AG10803 (cell line): ENCODE results near the gene CELF6.

Experiments
- DNase-seq: peaks from one replicate; pipeline ENCODE4 v3.0.0; 2010; ENCODE audit warnings: low read depth
- H3K4me3 ChIP-seq: 2 replicates; pipeline ENCODE4 v1.5.1; 2011; ENCODE audit warnings: mild to moderate bottlenecking, low read length, control low read depth
- TF ChIP-seq, protein P1 (sequence below): conservative IDR thresholded peaks from 2 replicates; pipeline ENCODE4 v1.5.1; 2011; ENCODE audit warnings: mild to moderate bottlenecking, low read length, control low read depth, inconsistent platforms

Gene CELF6

DNA sequence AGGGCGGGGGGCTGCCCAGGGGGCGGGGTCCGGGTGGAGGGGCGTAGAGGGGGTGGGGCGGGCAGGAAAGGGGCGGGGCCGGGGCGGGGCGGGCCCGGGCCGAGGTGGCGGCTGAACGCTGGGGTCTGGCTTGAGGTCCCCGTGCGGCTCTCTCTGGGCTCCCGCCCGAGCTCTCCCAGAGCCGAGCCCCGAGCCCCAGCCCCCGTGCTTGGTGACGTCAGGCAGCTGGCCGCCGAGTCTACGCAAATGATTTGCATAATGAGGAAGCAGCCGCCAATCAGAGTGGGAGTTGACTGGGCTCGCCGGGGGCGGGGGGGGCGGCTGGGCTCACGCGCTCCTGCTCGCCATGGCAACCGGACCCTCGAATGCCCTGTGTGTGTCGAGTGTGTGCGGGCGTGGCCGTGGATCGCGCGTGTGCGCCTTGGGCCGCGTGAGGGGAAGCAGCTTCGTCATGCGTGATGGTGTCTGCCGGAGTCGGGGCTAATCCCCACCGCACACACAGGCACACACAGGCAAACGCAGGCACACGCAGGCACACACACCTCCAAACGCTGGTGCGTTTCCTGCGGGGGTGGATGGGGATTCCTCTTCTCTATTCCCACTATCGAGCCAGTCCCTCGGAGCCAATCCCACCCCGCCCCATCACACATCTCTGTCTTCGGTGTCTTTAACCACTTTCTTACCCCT lies at the start of gene CELF6:
CELF6 (minus strand) TSS at position 173 of the 687 bp plus-strand sequence. CDS start 283 bp downstream, outside the sequence.
- peak; percentile 60 for DNase-seq
- peak within 1 kb of the TSS; percentile 65 for H3K4me3 ChIP-seq

DNA sequence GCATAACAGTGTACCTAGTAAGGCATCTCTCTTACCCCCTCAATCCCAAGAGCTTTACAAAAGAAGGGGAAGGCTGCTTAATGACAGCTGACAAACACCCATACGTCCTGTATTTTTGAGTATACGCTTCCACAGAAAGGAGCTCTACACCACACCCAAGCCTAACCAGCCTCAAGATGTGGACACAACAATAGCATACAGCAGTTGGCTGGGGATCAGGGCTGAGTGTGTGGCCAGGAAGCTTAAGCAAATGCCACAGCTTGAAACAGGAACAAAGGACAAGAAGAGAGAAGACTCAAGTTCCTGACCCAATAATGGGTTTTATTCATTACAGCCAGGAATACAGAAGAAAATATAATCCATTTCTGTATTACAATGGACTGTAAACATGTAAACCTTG lies 48.9 kb upstream of the CELF6 start:
- DNase-seq: no peak
- no peak overlapping the region for H3K4me3 ChIP-seq
- TF ChIP-seq, protein P1, sequence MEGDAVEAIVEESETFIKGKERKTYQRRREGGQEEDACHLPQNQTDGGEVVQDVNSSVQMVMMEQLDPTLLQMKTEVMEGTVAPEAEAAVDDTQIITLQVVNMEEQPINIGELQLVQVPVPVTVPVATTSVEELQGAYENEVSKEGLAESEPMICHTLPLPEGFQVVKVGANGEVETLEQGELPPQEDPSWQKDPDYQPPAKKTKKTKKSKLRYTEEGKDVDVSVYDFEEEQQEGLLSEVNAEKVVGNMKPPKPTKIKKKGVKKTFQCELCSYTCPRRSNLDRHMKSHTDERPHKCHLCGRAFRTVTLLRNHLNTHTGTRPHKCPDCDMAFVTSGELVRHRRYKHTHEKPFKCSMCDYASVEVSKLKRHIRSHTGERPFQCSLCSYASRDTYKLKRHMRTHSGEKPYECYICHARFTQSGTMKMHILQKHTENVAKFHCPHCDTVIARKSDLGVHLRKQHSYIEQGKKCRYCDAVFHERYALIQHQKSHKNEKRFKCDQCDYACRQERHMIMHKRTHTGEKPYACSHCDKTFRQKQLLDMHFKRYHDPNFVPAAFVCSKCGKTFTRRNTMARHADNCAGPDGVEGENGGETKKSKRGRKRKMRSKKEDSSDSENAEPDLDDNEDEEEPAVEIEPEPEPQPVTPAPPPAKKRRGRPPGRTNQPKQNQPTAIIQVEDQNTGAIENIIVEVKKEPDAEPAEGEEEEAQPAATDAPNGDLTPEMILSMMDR: no peak

More for the DNA sequence above, at the start of gene CELF6:
- TF ChIP-seq, protein P1: no peak

DNA sequence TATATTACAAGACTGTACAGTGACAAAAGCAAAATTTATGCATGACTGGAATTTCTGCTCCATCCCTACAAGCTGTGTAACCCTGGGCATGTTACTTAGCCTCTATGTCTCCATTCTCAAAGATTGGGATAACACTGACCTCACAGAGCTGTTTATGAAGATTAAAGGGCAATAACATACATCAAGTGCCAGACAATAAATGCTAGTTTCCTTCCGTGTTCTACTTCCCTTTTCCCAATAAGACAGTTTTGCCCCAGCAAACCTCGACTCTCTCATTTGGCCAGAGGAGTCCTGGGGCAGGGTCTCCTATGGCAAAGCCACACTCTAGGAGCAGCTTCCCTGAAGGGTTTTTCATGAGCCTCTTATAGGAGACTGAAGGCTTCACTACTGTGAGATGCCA lies 48.4 kb upstream of the CELF6 start:
- no peak for DNase-seq
- H3K4me3 ChIP-seq: no peak overlapping the region
- TF ChIP-seq, protein P1: no peak

DNA sequence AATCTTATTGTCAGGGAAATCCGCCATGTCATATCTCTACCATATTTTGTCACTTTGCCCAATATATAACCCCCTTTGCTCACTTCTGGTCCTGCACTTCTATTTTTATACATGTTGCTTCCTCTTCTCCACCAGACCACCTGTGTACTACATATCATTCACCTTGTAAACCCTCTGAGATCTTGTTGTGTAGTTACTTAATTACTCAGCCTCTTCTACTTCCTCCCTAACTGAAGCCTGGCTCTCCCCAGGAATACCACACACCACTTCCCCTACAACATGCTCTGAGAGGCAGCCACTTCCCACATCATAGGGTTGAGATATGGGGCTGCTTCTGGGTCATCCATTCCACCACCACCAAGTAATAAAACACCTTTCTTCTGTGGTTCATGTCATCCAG lies 45.9 kb upstream of the CELF6 start:
- DNase-seq: no peak
- TF ChIP-seq, protein P1: no peak
- no peak overlapping the region for H3K4me3 ChIP-seq

DNA sequence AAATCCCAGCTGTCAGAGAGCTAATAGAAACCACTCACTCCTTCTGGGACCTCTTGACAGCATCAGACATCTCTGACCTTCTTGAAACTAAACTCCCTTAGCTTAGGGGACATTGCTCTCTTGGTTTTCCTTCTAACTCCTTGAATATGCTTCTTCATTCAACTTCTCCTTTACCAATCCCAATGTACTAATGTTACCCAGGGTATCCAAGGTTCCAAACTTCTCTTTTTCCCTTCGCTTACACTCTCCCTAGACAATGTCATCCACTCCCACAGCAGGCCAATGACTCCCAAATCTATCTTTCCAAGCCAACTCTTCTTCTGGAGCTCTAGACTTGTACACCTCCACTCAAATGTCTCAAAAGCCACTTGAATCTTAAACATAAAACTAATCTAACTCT lies 41.2 kb upstream of the CELF6 start:
- no peak overlapping the region for H3K4me3 ChIP-seq
- TF ChIP-seq, protein P1: no peak
- DNase-seq: no peak

DNA sequence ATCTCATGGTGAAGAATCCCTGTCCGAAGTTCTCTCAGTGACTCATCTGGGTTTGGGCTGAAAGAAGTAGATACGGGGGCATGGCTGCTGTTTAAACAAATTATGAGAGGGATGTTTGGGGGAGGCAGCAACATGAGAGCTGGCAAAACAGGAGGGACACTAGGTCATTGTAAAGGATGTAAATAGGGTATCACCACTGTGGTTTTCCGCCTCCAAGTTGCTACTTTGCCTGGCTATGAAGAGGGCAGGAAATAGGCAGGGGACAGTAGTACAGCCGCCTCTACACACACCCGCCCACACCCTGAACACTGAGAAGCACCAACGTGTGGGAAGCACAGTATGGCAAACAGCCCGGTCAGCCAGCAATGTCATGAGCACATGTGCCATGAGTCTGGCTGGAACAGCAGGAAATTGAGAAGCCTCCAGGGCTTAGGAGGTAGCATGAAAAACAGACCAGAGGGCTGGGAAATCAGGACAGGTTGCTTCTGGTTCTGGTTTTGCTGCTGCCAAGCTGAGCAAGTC lies 38.8 kb upstream of the CELF6 start:
- H3K4me3 ChIP-seq: no peak overlapping the region
- TF ChIP-seq, protein P1: no peak
- DNase-seq: peak; percentile 86

DNA sequence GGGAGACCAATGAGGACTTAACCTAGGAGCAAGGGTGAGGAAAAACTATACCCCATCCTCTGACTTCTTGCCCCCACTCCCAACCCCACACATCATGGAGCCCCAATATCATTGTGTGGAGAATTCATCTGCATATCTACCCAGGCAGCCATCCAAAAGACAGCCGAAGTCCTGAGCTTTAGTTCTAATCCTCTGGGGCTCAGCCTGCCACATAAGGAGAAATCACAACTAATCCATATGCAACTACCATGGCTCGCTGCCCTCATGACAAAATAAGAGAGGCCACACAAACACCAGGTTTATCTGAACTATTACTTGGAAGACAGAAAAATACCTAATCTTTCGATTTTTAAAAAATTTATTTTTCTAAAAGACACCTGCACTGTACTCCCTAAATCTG lies 38.2 kb upstream of the CELF6 start:
- TF ChIP-seq, protein P1: no peak
- H3K4me3 ChIP-seq: no peak overlapping the region
- DNase-seq: no peak
